RWPE1 (cell line): Measurements from ENCODE around the gene IMPA2.

Experiments used
- CTCF ChIA-PET: fragments of 350-600 bp; sonication (Branson Sonifier 250); formaldehyde crosslinking; extraction: SDS; loops from one replicate; lab custom pipeline; 2021; lab: Yijun Ruan, JAX
- POLR2A ChIA-PET: fragments of 400-600 bp; formaldehyde crosslinking; extraction: SDS; loops from one replicate; lab custom pipeline; 2020; ENCODE audit warnings: antibody characterized with exemption; ENCODE audit not compliant: low non-redundant PET; lab: Yijun Ruan, JAX
- DNase-seq: peaks from one replicate; pipeline ENCODE4 v3.0.0; 2012; ENCODE audit warnings: low spot score
- H3K27ac ChIP-seq: fragments of 450-650 bp; 2 replicates; pipeline ENCODE4 v1.5.1; 2017
- CTCF ChIP-seq: fragments of 450-650 bp; conservative IDR thresholded peaks from 2 replicates; pipeline ENCODE4 v1.5.1; 2017; ENCODE audit warnings: low read depth, mild to moderate bottlenecking

The IMPA2 gene

GRCh38 chr18:12001421-12001820 lies 20.1 kb downstream of the IMPA2 start:
- POLR2A ChIA-PET, result no interaction called here
- peak overlapping the region; percentile 22; the same call in 1 of the 2 replicates for H3K27ac ChIP-seq
- TF ChIP-seq CTCF, result no peak
- CTCF ChIA-PET, result no interaction called here
- DNase-seq, result no peak

- POLR2A ChIA-PET, result interaction anchor here (0.6 kb wide), 1 partner anchor 822 kb away, joined by 3 read pairs; no protein-coding TSS in a partner anchor
- H3K27ac ChIP-seq, result peak overlapping the region; percentile 33; the same call in 1 of the 2 replicates
- DNase-seq, result no peak
- CTCF ChIA-PET, result interaction anchor here (0.6 kb wide), 1 partner anchor 271 kb away, joined by 3 read pairs; no protein-coding TSS in a partner anchor
- no peak for TF ChIP-seq CTCF
Observed at GRCh38 chr18:12003894-12004293, 22.6 kb downstream of the IMPA2 start.

- peak; percentile 51 for DNase-seq
- CTCF ChIA-PET, result interaction anchor here (0.6 to 1.8 kb wide), 6 partner anchors 11 to 105 kb away, joined by 3 to 11 read pairs (median 5); no protein-coding TSS in a partner anchor
- POLR2A ChIA-PET, result interaction anchor here (0.7 kb wide), 1 partner anchor 44 kb away, joined by 3 read pairs; no protein-coding TSS in a partner anchor
Observed at GRCh38 chr18:12005538-12006487, 24.5 kb downstream of the IMPA2 start.

GRCh38 chr18:12006488-12006840 lies 25.2 kb downstream of the IMPA2 start:
- ChIA-PET POLR2A (no interaction called here), CTCF (interaction anchor here (1.1 to 1.8 kb wide), 2 partner anchors 32 to 69 kb away, joined by 9 to 11 read pairs; no protein-coding TSS in a partner anchor)
- H3K27ac ChIP-seq, result peak overlapping the region; percentile 83
- no peak for TF ChIP-seq CTCF
- no peak for DNase-seq

More at GRCh38 chr18:12005538-12006487, 24.5 kb downstream of the IMPA2 start:
- no peak for TF ChIP-seq CTCF
- H3K27ac ChIP-seq, result peak overlapping the region; percentile 83

- peak overlapping the region; percentile 83 for H3K27ac ChIP-seq
- CTCF ChIA-PET, result no interaction called here
- DNase-seq, result no peak
- POLR2A ChIA-PET, result no interaction called here
- no peak for TF ChIP-seq CTCF
Observed at GRCh38 chr18:12007063-12007462, 25.8 kb downstream of the IMPA2 start.

- TF ChIP-seq CTCF, result no peak
- ChIA-PET POLR2A (no interaction called here), CTCF (interaction anchor here (0.6 kb wide), 2 partner anchors 30 to 182 kb away, joined by 3 to 5 read pairs; no protein-coding TSS in a partner anchor)
- 0 out of 2 replicates have a peak overlapping the region, but pooled peaks have one; percentile 2 for H3K27ac ChIP-seq
- no peak for DNase-seq
Observed at GRCh38 chr18:12008181-12008767, 27.0 kb downstream of the IMPA2 start.
